HG02943 (cell line): ENCODE measurements around the gene SECTM1.
"Not testable (repeated sequence)": the region's sequence is repeated elsewhere in the genome, so short reads cannot be mapped to it uniquely, and the experiment has no call there.

Source experiments
- ATAC-seq: cut with Tn5 transposase; IDR thresholded peaks from one replicate; pipeline ENCODE4 v1.9.1; 2021; ENCODE audit warnings: mild to moderate bottlenecking, low read depth, moderate library complexity; ENCODE audit not compliant: unreplicated experiment

Gene SECTM1

GRCh38 chr17:82370471-82371332 is 37.1 kb upstream of the SECTM1 start:
- no peak for ATAC-seq

- ATAC-seq = no peak
Measured at GRCh38 chr17:82369211-82369610, 35.6 kb upstream of the SECTM1 start.

GRCh38 chr17:82367724-82368524 is 34.4 kb upstream of the SECTM1 start:
- no peak for ATAC-seq

- no peak for ATAC-seq
Measured at GRCh38 chr17:82366749-82367148, 33.2 kb upstream of the SECTM1 start.

- ATAC-seq = no peak
Measured at GRCh38 chr17:82365606-82366295, 32.2 kb upstream of the SECTM1 start.

- ATAC-seq = no peak
Measured at GRCh38 chr17:82361885-82362633, 28.5 kb upstream of the SECTM1 start.

- not testable (repeated sequence) for ATAC-seq
Measured at GRCh38 chr17:82359451-82360074, 26.0 kb upstream of the SECTM1 start.

- ATAC-seq = no peak
Measured at GRCh38 chr17:82358465-82359350, 25.1 kb upstream of the SECTM1 start, which contains the start of gene TEX19. Gene TEX19 (plus strand): TSS chr17:82359247. CDS start chr17:82362151, 2,904 bp downstream.

- ATAC-seq = no peak
Measured at GRCh38 chr17:82357394-82357793, 23.8 kb upstream of the SECTM1 start.

GRCh38 chr17:82356845-82357355 is 23.3 kb upstream of the SECTM1 start:
- no peak for ATAC-seq

- ATAC-seq = no peak
Measured at GRCh38 chr17:82355770-82356427, 22.3 kb upstream of the SECTM1 start.

GRCh38 chr17:82354804-82355308 is 21.3 kb upstream of the SECTM1 start:
- no peak for ATAC-seq

- no peak for ATAC-seq
Measured at GRCh38 chr17:82353484-82353883, 19.9 kb upstream of the SECTM1 start.

GRCh38 chr17:82351713-82352488 is 18.3 kb upstream of the SECTM1 start:
- ATAC-seq = no peak

GRCh38 chr17:82351254-82351712 is 17.7 kb upstream of the SECTM1 start:
- no peak for ATAC-seq

GRCh38 chr17:82350182-82351030 is 16.8 kb upstream of the SECTM1 start:
- no peak for ATAC-seq
